GM21737 (cell line): ENCODE results near the gene ACTG1.
"Not testable (repeated sequence)": the region's sequence is repeated elsewhere in the genome, so short reads cannot be mapped to it uniquely, and the experiment has no call there.

Experiments
- ATAC-seq: cut with Tn5 transposase; IDR thresholded peaks from one replicate; pipeline ENCODE4 v1.9.1; 2021; ENCODE audit warnings: mild to moderate bottlenecking, moderate library complexity; ENCODE audit not compliant: unreplicated experiment

Gene ACTG1

GRCh38 chr17:81533339-81534141 is 20.9 kb upstream of the ACTG1 start:
- no peak for ATAC-seq

- no peak for ATAC-seq
Observed at GRCh38 chr17:81532490-81533287, 20.1 kb upstream of the ACTG1 start.

GRCh38 chr17:81531998-81532404 is 19.4 kb upstream of the ACTG1 start:
- not testable (repeated sequence) for ATAC-seq

- not testable (repeated sequence) for ATAC-seq
Observed at GRCh38 chr17:81531013-81531412, 18.4 kb upstream of the ACTG1 start.

- ATAC-seq = no peak
Observed at GRCh38 chr17:81529437-81529803, 16.8 kb upstream of the ACTG1 start.

GRCh38 chr17:81528651-81529436 is 16.2 kb upstream of the ACTG1 start:
- ATAC-seq = no peak

GRCh38 chr17:81528384-81528650 is 15.7 kb upstream of the ACTG1 start:
- ATAC-seq = no peak

- ATAC-seq = no peak
Observed at GRCh38 chr17:81527591-81528383, 15.2 kb upstream of the ACTG1 start, which contains the start of gene FSCN2. FSCN2 (plus strand) TSS chr17:81528377; CDS start chr17:81528532, 155 bp downstream.

- no peak for ATAC-seq
Observed at GRCh38 chr17:81526662-81527571, 14.3 kb upstream of the ACTG1 start.

GRCh38 chr17:81524865-81525159 is 12.2 kb upstream of the ACTG1 start:
- no peak for ATAC-seq

GRCh38 chr17:81524039-81524864 is 11.7 kb upstream of the ACTG1 start:
- ATAC-seq = no peak

- ATAC-seq = no peak
Observed at GRCh38 chr17:81523402-81524038, 10.9 kb upstream of the ACTG1 start.

GRCh38 chr17:81522491-81523401 is 10.1 kb upstream of the ACTG1 start:
- ATAC-seq = no peak

GRCh38 chr17:81520021-81520901 is 7.7 kb upstream of the ACTG1 start:
- ATAC-seq = no peak

GRCh38 chr17:81519284-81520020 is 6.9 kb upstream of the ACTG1 start:
- no peak for ATAC-seq

- ATAC-seq = no peak
Observed at GRCh38 chr17:81518785-81519283, 6.2 kb upstream of the ACTG1 start.
